ENCODE results near the gene SPNS2.
A peak's percentile ranks its signal among the peaks of the same experiment; 100 is the strongest.

The SPNS2 gene, protein sequence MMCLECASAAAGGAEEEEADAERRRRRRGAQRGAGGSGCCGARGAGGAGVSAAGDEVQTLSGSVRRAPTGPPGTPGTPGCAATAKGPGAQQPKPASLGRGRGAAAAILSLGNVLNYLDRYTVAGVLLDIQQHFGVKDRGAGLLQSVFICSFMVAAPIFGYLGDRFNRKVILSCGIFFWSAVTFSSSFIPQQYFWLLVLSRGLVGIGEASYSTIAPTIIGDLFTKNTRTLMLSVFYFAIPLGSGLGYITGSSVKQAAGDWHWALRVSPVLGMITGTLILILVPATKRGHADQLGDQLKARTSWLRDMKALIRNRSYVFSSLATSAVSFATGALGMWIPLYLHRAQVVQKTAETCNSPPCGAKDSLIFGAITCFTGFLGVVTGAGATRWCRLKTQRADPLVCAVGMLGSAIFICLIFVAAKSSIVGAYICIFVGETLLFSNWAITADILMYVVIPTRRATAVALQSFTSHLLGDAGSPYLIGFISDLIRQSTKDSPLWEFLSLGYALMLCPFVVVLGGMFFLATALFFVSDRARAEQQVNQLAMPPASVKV

GRCh38 chr17:4498461-4499397, at the start of gene SPNS2:
TSS of gene SPNS2 (plus strand) at chr17:4498881. CDS start at chr17:4499048, 167 bp downstream.
- peak; percentile 37 to 74 for DNase-seq

GRCh38 chr17:4449736-4450135, 48.9 kb upstream of the SPNS2 start:
- DNase-seq = no peak

DNA sequence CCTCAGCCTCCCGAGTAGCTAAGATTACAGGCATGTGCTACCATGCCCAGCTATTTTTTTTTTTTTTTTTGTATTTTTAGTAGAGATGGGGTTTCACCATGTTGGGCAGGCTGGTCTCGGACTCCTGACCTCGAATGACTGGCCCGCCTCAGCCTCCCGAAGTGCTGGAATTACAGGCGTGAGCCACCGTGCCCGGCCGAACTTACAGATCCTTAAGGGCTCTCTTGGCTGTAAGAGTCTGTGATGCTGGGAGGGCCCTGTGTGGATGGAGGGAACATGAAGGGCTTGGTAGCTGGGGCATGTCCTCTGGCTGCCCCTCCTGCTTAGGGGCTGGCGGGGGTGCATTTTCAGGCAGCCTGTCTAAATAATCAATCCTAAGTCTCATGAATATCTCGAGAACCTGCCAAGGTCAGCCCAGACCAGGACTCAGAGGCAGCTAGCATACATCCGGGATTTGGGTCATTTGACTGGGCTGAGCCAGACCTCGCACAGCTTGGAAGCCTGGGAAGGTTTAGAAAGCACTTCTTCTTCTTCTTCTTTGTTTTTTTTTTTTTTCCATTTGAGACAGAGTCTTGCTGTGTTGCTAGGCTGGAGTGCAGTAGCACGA, 47.9 kb upstream of the SPNS2 start:
- no peak for DNase-seq

DNA sequence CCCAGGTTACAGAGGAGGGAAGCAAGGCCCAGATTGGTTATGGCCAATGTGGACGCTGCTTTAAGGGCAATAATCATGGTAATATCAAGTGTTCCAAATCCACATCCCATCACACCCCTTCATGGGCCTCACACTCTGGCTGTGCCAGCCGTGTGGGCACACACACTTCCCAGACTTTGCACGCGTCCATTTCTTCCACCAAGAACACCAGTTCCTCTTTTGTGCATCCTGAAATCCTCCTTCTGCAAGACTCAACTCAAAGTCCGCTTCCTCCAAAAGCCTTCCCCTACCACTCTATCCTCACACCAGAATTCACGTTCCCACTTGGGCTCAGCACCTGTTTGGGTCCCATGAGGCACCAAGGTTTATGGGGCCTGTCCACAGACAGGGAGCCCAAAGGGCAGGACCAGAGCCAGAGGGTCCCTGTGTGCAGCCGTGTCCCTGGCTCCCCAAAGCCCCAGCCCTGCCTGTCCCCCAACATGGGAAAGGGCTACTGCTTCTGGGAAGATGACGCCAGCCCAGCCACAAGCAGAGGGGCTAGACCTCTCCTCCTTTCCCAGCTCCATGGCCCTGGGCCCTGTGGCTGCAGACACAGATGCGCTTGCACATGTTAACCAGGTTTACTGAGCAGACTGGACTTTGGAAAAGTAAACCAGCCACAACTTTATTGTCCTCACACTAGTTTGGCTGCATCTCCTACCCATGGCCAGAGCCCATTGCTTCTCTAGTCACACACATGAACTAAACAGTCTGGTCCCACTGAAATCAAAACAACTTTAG, 44.7 kb upstream of the SPNS2 start:
- no peak for DNase-seq

DNA sequence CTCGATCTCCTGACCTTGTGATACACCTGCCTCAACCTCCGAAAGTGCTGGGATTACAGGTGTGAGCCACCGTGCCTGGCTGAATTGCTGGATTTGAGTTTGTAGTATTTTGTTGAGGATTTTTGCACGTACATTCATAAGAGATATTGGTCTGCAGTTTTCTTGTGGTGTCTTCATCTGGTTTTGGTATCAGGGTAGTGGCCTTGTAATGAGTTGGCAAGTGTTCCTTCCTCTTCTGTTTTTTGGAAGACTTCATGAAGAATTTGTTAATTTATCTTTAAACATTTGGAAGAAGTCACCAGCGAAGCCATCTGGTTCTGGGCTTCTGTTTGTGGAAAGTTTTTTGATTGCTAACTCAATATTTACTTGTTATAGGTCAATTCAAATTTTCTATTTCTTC, 38.0 kb upstream of the SPNS2 start:
- DNase-seq = no peak

DNA sequence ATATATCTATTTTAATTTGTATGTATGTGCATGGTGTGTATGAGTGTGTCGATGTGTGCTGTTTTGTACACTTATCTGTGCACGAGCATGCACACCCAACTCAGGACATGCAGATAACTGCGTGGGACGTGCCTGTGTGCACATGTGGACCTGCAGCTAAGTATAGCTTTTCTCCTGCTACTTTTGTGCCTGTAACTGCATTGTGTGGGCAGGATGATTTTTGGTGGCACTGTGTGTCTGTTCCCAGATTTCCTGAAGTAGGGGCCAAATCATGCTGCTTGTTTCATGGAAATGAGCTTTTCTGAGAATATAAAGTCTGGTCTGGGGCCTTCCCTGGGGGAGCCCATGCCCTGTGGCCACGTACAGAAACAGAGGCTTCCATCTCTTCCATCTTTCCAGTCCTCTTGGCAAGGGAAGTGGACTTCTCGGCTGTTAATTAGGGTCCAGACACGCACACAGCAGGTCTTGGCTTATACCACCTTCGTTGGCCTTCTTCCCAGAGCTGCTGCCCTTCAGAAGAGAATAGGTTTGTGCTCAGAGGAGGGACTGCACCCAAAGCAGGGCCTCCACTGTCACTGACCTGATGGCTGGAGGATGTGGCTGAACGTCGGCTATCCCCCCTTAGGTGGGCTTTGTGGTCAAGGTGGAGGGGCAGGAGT, 34.7 kb upstream of the SPNS2 start:
- no peak for DNase-seq

DNA sequence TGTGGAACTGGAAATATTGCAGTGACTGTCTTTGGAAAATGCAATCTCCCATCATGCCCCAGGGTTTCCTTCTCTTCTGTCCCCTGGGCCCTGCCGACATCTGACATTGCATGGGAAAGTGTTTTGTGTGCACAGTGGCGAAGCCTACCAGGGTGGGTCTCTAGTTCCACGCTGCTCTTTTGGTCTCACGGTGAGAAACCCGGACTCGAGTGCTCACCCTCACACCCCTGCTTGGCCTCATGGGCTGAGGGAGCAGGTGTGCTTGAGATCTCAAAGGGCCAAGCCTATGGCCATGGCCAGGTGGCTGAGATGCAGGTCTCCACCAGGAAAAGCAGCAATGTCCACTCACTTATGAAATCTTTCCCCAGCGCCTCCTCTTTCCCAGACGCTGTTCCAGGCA, 32.9 kb upstream of the SPNS2 start:
- no peak for DNase-seq

DNA sequence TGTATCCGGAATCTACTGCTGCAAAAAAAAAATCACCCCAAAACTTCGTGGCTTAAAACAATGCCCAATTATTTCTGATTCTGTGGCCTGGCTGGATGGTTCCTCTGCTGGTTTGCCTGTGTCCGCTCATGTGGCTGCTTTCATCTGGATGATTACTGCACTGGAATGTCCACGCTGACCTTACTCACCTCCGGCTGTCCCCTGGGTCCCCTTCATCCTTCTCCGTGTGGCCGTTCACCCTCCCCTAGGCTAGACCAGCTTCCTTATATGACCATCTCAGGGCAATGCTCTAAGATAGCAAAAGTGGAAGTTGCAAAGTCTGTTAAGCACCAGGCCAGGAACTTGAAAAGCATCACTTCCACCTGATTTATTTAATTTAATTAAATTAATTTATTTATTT, 31.4 kb upstream of the SPNS2 start:
- no peak for DNase-seq

GRCh38 chr17:4469552-4469951, 29.1 kb upstream of the SPNS2 start:
- DNase-seq = no peak

DNA sequence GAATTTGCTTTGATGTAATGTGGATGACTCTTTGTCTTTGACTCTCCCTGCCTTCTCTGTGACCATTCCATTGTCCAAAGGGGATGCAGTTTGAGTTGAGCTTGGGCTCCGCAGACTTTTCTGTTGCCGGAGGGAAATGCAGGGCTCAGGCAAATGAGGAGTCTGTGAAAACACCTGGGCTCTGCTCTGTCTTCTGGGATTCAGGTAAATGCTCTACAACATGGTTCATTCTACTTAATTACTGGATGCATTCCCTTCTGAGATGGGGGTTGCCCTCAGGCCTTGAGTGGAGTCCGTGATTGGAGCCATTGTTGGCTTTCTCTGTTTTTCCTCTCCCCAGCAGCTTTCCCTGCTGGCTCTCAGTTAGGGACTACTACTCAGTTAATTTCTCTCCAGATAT, 26.4 kb upstream of the SPNS2 start:
- no peak for DNase-seq

DNA sequence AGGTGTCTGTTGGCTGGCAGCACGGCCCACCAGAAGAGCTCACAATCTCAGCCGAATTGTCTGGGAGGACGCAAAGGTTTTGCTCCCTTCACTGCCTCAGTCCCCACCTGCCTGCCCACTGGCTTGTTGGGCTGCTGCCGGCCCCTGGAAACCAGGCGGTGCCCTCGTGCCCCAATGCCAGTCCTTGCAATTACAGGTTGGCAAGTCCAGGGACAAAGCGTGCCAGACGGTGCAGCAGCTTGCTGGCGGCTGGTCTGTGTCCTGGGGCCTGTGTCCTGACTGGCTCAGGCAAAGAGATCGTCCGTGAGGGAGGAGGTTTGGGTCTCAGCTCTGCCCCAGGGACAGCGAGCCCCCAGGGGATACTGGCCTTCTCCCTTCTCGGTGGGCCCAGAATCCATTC, 24.6 kb upstream of the SPNS2 start:
- no peak for DNase-seq

GRCh38 chr17:4475001-4475400, 23.7 kb upstream of the SPNS2 start:
- DNase-seq = no peak

DNA sequence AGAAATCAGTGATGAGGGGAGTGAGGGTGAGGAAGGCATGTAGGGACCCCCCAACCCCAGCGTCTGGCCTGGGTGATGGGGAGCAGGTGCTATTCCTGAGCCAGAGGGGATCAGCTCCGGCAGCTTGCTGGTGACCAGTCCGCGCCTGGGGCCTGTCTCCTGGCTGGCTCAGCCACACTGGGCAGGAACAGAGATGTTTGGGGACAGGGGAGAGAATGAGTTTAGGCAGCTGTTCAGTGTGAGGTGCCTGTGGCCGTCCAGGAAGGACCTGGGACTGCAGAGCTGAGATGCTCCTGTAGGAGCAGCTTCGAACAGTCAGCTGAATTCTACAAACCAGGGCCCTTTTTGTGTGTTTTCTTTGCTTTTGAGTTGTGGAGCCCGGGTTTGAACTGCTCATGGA, 23.2 kb upstream of the SPNS2 start:
- DNase-seq = no peak

DNA sequence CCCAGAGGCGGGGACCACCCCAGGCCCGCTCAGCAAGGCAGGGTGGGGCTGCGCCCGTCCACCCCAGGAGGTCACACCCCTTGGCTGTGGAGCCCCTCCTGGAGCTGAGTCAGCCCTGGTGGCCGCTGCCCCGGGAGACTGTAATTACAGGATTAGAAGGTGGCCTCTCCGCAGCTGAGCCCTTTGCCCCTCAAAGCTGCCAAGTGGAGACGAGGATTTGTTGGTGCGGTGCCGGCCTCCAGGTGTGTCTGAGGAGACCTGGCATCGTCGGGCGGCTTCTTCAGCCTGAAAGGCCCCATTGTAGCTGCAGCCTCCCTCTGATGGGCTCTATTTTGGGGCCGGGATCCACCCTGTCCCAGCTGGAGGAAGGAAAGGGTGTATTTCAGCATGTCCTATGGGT, 22.7 kb upstream of the SPNS2 start:
- DNase-seq = peak; percentile 13 to 39

GRCh38 chr17:4476511-4477070, 22.1 kb upstream of the SPNS2 start:
- no peak for DNase-seq

DNA sequence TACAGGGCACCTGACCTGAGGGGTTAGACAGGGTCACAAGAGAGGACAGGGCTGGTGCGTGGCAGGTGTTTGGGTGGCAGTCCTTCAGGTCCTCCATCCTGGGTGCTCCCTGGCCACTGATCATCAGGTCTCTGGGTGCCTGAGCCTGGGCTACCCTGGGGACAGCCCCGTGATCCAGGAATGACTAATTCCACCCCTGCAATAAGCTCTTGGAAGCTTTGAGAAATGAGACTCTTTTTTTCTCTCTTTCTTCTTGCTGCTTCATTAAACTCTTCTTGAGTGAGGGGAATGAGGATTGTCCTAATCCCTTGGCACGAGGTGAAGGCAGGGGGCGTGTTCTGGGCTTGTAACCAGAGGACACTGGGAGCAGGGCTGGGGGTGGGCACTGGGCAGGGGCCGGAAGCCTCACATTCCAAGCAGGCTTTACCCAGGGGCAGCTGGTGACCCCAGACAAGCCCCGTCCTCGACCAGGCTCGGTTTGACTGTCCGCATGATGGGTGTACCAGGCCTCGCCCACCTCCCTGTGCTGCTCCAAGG, 21.4 kb upstream of the SPNS2 start:
- no peak for DNase-seq

- no peak for DNase-seq
Measured at GRCh38 chr17:4478318-4478830, 20.3 kb upstream of the SPNS2 start.

- no peak for DNase-seq
Measured at GRCh38 chr17:4479340-4479981, 19.2 kb upstream of the SPNS2 start.

DNA sequence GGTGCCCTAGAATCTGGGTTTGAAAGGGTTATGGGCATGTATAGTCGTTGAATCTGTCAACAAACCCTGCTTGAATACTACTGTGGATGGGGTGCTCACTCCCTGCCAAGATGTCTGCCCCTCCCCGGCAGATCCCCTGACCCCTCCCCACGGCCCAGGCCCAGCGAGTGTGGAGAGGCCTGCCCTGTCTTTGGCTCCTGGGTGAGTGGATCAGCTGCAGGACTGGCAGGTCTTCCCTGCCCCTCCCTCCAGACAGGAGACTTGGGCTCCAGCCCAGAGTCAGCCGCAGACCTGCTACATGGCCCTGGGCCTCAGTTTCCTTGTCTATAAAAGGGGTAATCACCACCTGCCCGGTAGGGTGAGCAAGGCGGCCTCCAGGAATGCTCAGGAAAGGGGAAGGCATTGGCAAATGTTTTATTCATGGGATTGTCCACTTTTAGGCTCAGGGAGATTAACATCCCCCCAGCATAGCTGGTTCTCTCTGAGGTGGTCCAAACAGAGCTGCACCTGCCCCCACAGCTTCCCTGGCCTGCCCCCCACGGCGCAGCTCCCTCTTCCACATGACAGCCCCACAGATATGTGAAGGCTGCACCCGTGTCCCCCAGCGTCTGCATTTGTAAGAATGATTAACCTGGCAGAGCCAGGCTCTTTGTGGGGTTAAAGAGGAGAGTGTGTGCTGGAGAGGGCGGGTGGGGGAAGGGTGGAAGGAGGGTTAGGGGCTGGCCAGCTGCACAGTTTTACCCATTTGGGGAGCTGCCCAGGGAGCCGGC, 18.5 kb upstream of the SPNS2 start:
- no peak for DNase-seq

All from NCI-H524 (cell line).